Sigmoid colon (tissue), 4 donors: ENCODE data around the gene YDJC.

Source experiments
- EP300 ChIP-seq, 4 donors: sonication (generic); formaldehyde crosslinking; IDR thresholded peaks; one replicate each; pipeline ENCODE4 v1.6.1; 2017; ENCODE audit warnings: antibody characterized with exemption in 4 of 4
- POLR2A ChIP-seq, 2 donors: fragments of 450-650 bp; IDR thresholded peaks; one replicate each; pipeline ENCODE4 v1.6.1; 2016; ENCODE audit warnings: antibody characterized with exemption in 2 of 2, mild to moderate bottlenecking in 2 of 2, moderate library complexity in 2 of 2
- POLR2AphosphoS5 ChIP-seq, 4 donors: sonication (generic); formaldehyde crosslinking; IDR thresholded peaks; one replicate each; pipeline ENCODE4 v1.6.1; 2017; ENCODE audit warnings: antibody characterized with exemption in 4 of 4
- TF ChIP-seq, protein P1 (sequence below), 4 experiments: fragments of 450-650 bp in 3 of 4; fragments of 200-600 bp in 1 of 4; IDR thresholded peaks; one replicate each; pipeline ENCODE4 v1.5.1; 2016 to 2019; ENCODE audit warnings: antibody characterized with exemption in 4 of 4, mild to moderate bottlenecking in 3 of 4, moderate library complexity in 2 of 4

DNA sequence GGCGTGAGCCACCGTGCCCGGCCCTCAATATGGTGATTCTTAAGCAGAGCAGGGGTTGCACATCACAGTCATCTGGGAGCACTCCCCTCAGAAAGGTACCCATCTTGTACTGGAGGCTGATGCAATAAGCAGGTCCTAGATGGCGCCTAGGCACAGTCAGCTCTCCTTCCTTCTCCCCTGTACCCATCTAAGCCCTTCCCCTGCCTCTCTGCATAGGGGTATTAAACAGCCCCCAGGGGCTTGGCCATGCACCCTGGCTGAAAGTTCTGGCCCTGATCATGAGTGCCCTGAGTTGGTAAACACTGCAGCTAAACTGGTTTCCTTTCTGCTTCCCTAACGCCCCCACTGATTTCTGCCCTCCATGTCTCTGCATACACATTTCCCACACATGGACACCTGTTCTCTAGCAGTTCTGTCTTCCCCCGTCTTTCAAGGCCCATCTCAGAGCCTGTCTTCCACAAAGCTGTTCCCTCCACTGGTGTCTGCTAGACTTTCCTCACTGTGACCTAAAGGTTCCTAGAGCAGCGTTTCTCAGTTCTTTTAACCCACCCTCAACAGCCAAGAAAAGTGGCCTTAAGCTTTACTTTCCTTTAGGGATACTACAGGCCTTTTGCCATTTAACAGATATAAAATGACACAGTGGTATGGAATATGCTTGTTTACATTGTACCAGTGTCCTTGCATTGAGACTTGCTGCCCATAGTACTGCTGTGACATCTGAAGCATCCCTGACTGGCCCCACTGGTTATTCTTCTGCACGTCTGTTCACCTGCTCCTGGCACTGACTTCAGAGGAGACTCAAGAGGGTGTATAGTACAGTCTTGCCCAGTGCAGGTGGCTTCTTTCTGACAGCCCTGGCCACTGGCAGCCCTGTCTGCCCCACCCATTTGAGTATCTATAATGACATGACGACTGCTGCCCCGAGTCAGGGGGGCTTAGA lies 46.8 kb downstream of the YDJC start:
- no peak for TF ChIP-seq EP300 (IDR thresholded peaks at IDR 0.05)
- TF ChIP-seq, protein P1, sequence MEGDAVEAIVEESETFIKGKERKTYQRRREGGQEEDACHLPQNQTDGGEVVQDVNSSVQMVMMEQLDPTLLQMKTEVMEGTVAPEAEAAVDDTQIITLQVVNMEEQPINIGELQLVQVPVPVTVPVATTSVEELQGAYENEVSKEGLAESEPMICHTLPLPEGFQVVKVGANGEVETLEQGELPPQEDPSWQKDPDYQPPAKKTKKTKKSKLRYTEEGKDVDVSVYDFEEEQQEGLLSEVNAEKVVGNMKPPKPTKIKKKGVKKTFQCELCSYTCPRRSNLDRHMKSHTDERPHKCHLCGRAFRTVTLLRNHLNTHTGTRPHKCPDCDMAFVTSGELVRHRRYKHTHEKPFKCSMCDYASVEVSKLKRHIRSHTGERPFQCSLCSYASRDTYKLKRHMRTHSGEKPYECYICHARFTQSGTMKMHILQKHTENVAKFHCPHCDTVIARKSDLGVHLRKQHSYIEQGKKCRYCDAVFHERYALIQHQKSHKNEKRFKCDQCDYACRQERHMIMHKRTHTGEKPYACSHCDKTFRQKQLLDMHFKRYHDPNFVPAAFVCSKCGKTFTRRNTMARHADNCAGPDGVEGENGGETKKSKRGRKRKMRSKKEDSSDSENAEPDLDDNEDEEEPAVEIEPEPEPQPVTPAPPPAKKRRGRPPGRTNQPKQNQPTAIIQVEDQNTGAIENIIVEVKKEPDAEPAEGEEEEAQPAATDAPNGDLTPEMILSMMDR (IDR thresholded peaks at IDR 0.05) = no peak
- TF ChIP-seq POLR2AphosphoS5 (IDR thresholded peaks at IDR 0.05) = no peak
- TF ChIP-seq POLR2A (IDR thresholded peaks at IDR 0.05) = no peak
